Heart left ventricle (tissue), 16 donors: ENCODE data around the gene RBMS3. TPM values are rescaled to one million over a fixed set of nuclear protein-coding genes. Genes with fewer than 3 reads are reported as not detected.

ENCODE experiments used
- ATAC-seq, 4 donors: fragments of 200-7000 bp; cut with Tn5 transposase; one replicate each; pipeline ENCODE4 v1.9.1; 2020 to 2022; ENCODE audit warnings: moderate library complexity in 4 of 4, mild to moderate bottlenecking in 3 of 4, moderate number of reproducible peaks in 1 of 4
- DNase-seq, 5 donors: peaks; one replicate each; pipeline ENCODE4 v3.0.0-alpha.2; 2020
- H3K27ac ChIP-seq, 12 donors: fragments of 200-600 bp; sonication (generic) in 4 of 12; one replicate each; pipeline versions ENCODE4 v1.5.0 to v1.8.0; 2016 to 2022; ENCODE audit warnings: mild to moderate bottlenecking in 2 of 12
- H3K27me3 ChIP-seq, 9 donors: fragments of 200-600 bp; sonication (generic) in 2 of 9; one replicate each; pipeline versions ENCODE4 v1.5.1 to v1.8.0; 2016 to 2022; ENCODE audit warnings: mild to moderate bottlenecking in 3 of 9
- H3K36me3 ChIP-seq, 9 donors: fragments of 200-600 bp; sonication (generic) in 2 of 9; one replicate each; pipeline versions ENCODE4 v1.5.0 to v1.8.0; 2018 to 2022; ENCODE audit warnings: mild to moderate bottlenecking in 2 of 9
- H3K4me1 ChIP-seq, 12 donors: fragments of 200-600 bp; sonication (generic) in 4 of 12; one replicate each; pipeline versions ENCODE4 v1.5.0 to v1.8.0; 2016 to 2022; ENCODE audit warnings: mild to moderate bottlenecking in 3 of 12
- H3K4me3 ChIP-seq, 12 donors: fragments of 200-600 bp; sonication (generic) in 4 of 12; one replicate each; pipeline versions ENCODE4 v1.5.0 to v1.8.0; 2017 to 2022; ENCODE audit warnings: mild to moderate bottlenecking in 9 of 12, moderate library complexity in 4 of 12
- H3K9me3 ChIP-seq, 12 donors: fragments of 200-600 bp; sonication (generic) in 4 of 12; one replicate each; pipeline versions ENCODE4 v1.5.0 to v1.8.0; 2016 to 2022; ENCODE audit warnings: mild to moderate bottlenecking in 1 of 12
- POLR2A ChIP-seq, 2 donors: fragments of 450-650 bp; IDR thresholded peaks; one replicate each; pipeline ENCODE4 v1.6.1; 2017; ENCODE audit warnings: antibody characterized with exemption in 2 of 2, mild to moderate bottlenecking in 2 of 2, moderate library complexity in 2 of 2
- WGBS, 4 donors: extraction: QIAGEN DNeasy Blood & Tissue Kit in 2 of 4; methylation state at CpG; one replicate each; pipeline versions ENCODE4 v1.1.5 to v1.1.7; 2013 to 2018; 5-methylcytosine and 5-hydroxymethylcytosine counted together
- intact Hi-C, 10 donors: fragments of 100-400 bp; cut with DNase I; formaldehyde crosslinking; loops; one replicate each; pipeline versions ENCODE4 v1.11.1 to v1.14.2; 2022
- polyA plus RNA-seq, 2 donors: library from polyadenylated mRNA; stranded (reverse); fragments of 200-250 nt; gene quantifications; one replicate each; pipeline ENCODE4 v1.2.3, GENCODE V29; 2013
- total RNA-seq, 9 donors: library from RNA; depleted of rRNA in 2 of 9; stranded (reverse); fragments of >200 nt in 2 of 9; fragmentation: NEBNext Ultra II Directional in 3 of 9; extraction: Animal tissue kit (Norgen Biotek cat#: 25700) in 3 of 9; gene quantifications; one replicate each; pipeline versions ENCODE4 v1.1.0 to v1.2.4, GENCODE V29; 2016 to 2023
- TF ChIP-seq, protein P1 (sequence below), 12 donors: fragments of 200-600 bp; sonication (generic) in 4 of 12; IDR thresholded peaks; one replicate each; pipeline versions ENCODE4 v1.5.0 to v1.8.0; 2018 to 2022; ENCODE audit warnings: antibody characterized with exemption in 12 of 12, mild to moderate bottlenecking in 5 of 12
- donor health status: ischemic (EF 13 %, LVEDD 7.1; RV severe dilation, severe dysfunction).
- donor health status: healthy with polysubstance abuse.
- donor health status: DM: no; HTN: yes; CAD: no.
- donor health status: DM: no; HTN: no; CAD: no.
- donor health status: ischemic (EF 25% LVEDD 6.9; RV normal size, moderate dysfunction).
- donor health status: ischemic (EF 25% LVEDD 5.7; RV mildly dilated, moderate dysfunction).
- donor health status: healthy.
- donor health status: DM: yes; HTN: yes; CAD: no.
- donor health status: ischemic (EF 35%, LVEDD 5.7; RV mildly dilated, moderate dysfunction).
- donor health status: nonischemic (EF 11% LVEDD 7.7; RV severe dilation, severe dysfunction).
- donor health status: DM: yes; HTN: yes; CAD: no.
- donor health status: PGD.
- donor health status: ischemic (EF 29% LVEDD 5.4; RV normal size, mild dysfunction).
- donor health status: nonischemic (EF 23%, LVEDD 6.1; RV moderate dilation, normal function).

RBMS3 gene
- total and polyA plus RNA-seq, 11 donors = 4.8 to 35.6 (median 26.1) TPM

DNA sequence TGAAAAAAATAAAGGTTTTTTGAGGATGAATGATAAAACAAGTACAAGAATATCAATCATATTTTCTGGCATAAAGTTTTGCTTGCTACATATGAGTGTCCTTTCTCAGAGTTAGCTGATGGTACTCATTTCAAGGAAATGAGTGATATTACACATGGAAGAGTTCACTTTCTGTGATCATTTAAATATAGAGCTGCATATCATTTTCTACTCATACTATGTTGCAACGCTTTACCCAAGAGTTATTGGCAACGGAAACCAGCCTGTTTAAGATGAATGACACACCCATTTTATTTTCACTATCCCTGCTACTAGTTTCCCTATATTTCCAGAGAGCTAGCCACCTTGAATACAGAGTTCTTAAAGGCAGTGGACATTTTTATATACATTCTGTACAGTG lies 35.4 kb upstream of the RBMS3 start:
- H3K27ac ChIP-seq = no peak overlapping the region
- intact Hi-C loops = no loop called here

DNA sequence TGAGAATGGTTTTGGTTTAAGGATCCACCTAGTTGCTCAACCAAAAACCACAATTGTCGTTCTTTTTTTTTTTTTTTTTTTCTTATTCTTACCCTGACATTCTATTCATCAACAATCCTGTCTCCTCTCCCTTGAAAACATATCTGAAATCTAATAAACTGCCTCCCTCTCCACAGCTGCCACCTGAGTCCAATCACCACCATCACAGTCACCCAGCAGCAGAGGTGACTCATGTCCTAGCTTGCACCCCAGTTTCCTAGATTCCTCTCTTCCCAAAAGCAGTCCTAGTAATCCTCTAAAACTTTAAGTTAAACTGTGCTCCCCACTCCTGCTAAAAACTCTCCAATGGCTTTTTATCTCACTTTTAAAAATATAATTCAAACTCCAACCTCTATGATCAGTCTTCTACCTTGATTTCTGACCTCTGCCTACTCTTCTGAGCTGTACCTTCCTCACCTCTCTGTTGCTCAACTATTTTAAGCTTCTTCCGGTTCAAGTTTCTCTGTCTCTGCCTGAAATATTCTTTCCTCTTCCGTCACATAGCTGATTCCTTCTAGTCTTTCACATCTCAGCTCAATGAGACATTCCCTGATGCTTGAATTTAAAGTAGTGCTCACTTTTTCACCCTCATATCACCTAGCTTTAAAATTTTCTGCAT lies 33.7 kb upstream of the RBMS3 start:
- Histone ChIP-seq H3K36me3 (no peaks in the 10 kb centered on the region), H3K27ac (no peak overlapping the region), H3K27me3 (no peaks in the 10 kb centered on the region), H3K4me3 (no peak overlapping the region), H3K9me3 (no peaks in the 10 kb centered on the region), H3K4me1 (peaks cover 0 to 2% (median 0%) of the 10 kb centered on the region in 12 donors)
- TF ChIP-seq POLR2A (IDR thresholded peaks at IDR 0.05) = no peak
- TF ChIP-seq, protein P1, sequence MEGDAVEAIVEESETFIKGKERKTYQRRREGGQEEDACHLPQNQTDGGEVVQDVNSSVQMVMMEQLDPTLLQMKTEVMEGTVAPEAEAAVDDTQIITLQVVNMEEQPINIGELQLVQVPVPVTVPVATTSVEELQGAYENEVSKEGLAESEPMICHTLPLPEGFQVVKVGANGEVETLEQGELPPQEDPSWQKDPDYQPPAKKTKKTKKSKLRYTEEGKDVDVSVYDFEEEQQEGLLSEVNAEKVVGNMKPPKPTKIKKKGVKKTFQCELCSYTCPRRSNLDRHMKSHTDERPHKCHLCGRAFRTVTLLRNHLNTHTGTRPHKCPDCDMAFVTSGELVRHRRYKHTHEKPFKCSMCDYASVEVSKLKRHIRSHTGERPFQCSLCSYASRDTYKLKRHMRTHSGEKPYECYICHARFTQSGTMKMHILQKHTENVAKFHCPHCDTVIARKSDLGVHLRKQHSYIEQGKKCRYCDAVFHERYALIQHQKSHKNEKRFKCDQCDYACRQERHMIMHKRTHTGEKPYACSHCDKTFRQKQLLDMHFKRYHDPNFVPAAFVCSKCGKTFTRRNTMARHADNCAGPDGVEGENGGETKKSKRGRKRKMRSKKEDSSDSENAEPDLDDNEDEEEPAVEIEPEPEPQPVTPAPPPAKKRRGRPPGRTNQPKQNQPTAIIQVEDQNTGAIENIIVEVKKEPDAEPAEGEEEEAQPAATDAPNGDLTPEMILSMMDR (IDR thresholded peaks at IDR 0.05) = no peak
- no peak for DNase-seq
- no peak for ATAC-seq
- intact Hi-C loops = no loop called here
- 91 to 97% (median 95%) methylated on average over 3 of the region's 3 CpGs for WGBS, 4 donors

More for the DNA sequence above, 35.4 kb upstream of the RBMS3 start:
- H3K4me1 ChIP-seq = peaks cover 0 to 4% (median 0%) of the 10 kb centered on the region in 12 donors
- no peak for DNase-seq
- WGBS, 4 donors = 91 to 95% (median 92%) methylated on average over 2 of the region's 2 CpGs
- no peaks in the 10 kb centered on the region for H3K36me3 ChIP-seq
- H3K4me3 ChIP-seq = no peak overlapping the region
- H3K27me3 ChIP-seq = no peaks in the 10 kb centered on the region
- no peak for TF ChIP-seq POLR2A (IDR thresholded peaks at IDR 0.05)
- TF ChIP-seq, protein P1 (IDR thresholded peaks at IDR 0.05) = no peak
- H3K9me3 ChIP-seq = peaks cover 0 to 12% (median 0%) of the 10 kb centered on the region in 12 donors
- no peak for ATAC-seq

DNA sequence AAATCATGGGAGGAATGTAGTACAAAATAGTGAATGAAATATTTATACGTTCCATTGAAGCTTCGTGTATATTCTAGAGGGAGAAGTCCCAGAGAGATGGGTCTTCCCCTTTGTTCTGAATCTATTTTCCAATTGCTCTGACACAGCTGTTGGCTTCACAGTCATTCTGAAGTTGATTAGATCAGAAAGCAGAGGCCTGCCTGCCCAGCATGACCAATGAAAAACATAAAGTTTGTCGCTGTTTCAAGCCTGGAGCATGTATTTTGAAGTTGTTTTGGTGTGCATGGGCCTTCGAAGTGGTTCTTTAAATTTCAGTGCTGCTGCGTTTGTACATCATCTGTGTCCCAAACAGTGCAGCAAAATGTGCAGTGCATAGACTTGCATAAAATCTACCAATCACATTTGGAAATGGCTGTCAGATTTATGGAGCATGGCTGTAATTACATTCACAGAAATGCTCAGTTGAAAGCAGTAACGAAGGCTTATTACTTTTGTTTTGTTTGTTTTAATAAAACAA lies 31.0 kb upstream of the RBMS3 start:
- Histone ChIP-seq H3K9me3 (no peaks in the 10 kb centered on the region), H3K4me1 (peaks cover 0 to 7% (median 0%) of the 10 kb centered on the region in 12 donors), H3K27me3 (no peaks in the 10 kb centered on the region), H3K4me3 (no peak overlapping the region), H3K36me3 (no peaks in the 10 kb centered on the region), H3K27ac (no peak overlapping the region)
- TF ChIP-seq, protein P1 (IDR thresholded peaks at IDR 0.05) = no peak
- TF ChIP-seq POLR2A (IDR thresholded peaks at IDR 0.05) = no peak
- ATAC-seq (no peak), DNase-seq (no peak)
- WGBS, 4 donors = 91 to 94% (median 92%) methylated on average over 6 of the region's 6 CpGs
- intact Hi-C loops = no loop called here

DNA sequence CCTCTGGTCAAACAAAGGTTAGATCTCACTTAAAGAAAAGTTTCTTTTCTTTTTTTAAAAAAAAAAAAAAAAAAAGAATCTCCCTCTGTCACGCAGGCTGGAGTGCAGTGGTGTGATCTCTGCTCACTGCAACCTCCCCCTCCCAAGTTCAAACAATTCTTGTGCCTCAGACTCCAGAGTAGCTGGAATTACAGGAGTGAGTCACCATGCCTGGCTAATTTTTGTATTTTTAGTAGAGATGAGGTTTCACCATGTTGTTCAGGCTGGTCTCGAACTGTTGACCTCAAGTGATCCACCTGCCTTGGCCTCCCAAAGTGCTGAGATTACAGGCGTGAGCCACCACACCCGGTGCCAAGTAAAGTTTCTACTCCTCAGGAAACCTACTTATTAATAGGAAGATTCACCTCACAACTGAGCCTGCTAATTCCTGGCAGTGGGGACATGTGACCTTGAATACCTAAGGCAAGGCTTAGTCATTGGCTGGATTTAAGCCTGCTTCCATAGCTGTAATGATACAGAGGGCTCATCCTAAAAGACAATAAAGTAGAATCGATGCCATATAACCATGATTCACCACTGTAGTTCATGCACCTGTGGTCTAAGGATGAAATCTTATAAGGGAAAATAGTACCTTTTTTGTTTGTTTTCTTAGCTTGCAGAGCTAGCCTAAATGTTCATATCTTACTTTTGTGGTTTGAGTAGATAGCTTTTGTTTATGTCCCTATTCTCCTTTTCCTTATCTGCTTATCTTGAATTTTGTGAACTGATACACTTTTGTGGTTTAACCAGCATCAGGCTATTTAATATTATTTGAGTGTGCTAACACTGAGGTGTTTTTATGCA lies 24.8 kb upstream of the RBMS3 start:
- Histone ChIP-seq H3K36me3 (no peaks in the 10 kb centered on the region), H3K9me3 (no peaks in the 10 kb centered on the region), H3K27ac (no peak overlapping the region), H3K4me1 (peaks cover 0 to 7% (median 0%) of the 10 kb centered on the region in 12 donors), H3K4me3 (no peak overlapping the region), H3K27me3 (no peaks in the 10 kb centered on the region)
- WGBS, 4 donors = 92 to 97% (median 96%) methylated on average over 5 of the region's 5 CpGs
- no peak for ATAC-seq
- intact Hi-C loops = no loop called here
- no peak for DNase-seq
- TF ChIP-seq POLR2A (IDR thresholded peaks at IDR 0.05) = no peak
- TF ChIP-seq, protein P1 (IDR thresholded peaks at IDR 0.05) = no peak
